Karpas-422 (cell line): Measurements from ENCODE around the gene LIMS2. TPM values are rescaled to one million over a fixed set of nuclear protein-coding genes. Genes with fewer than 3 reads are reported as not detected.

Source experiments
- DNase-seq: peaks from one replicate; pipeline ENCODE4 v3.0.0-alpha.2; 2015
- H2AFZ ChIP-seq: fragments of 200-600 bp; sonication (generic); 2 replicates; pipeline ENCODE4 v1.6.1; 2014; ENCODE audit warnings: antibody characterized with exemption, low read length, mixed read lengths
- H3K27ac ChIP-seq: fragments of 200-600 bp; sonication (generic); 2 replicates; pipeline ENCODE4 v1.5.1; 2014; ENCODE audit warnings: mild to moderate bottlenecking, low read length, moderate library complexity
- H3K27me3 ChIP-seq: fragments of 200-600 bp; sonication (generic); 2 replicates; pipeline ENCODE4 v1.6.1; 2014; ENCODE audit warnings: low read length, mixed read lengths
- H3K36me3 ChIP-seq: fragments of 200-600 bp; sonication (generic); 2 replicates; pipeline ENCODE4 v1.6.1; 2014; ENCODE audit warnings: low read length, mixed read lengths; ENCODE audit not compliant: insufficient read depth
- H3K4me1 ChIP-seq: fragments of 200-600 bp; sonication (generic); 2 replicates; pipeline ENCODE4 v1.6.1; 2014; ENCODE audit warnings: mild to moderate bottlenecking, low read length, mixed read lengths
- H3K4me2 ChIP-seq: fragments of 200-600 bp; sonication (generic); 2 replicates; pipeline ENCODE4 v1.6.1; 2014; ENCODE audit warnings: low read length, low read depth, mild to moderate bottlenecking; ENCODE audit not compliant: poor library complexity, severe bottlenecking
- H3K4me3 ChIP-seq: fragments of 200-600 bp; sonication (generic); 2 replicates; pipeline ENCODE4 v1.5.1; 2014; ENCODE audit warnings: mild to moderate bottlenecking, antibody characterized with exemption, low read length, mixed read lengths
- H3K79me2 ChIP-seq: fragments of 200-600 bp; sonication (generic); 2 replicates; pipeline ENCODE4 v1.6.1; 2014; ENCODE audit warnings: mild to moderate bottlenecking, low read length, mixed read lengths
- H3K9ac ChIP-seq: fragments of 200-600 bp; sonication (generic); 2 replicates; pipeline ENCODE4 v1.6.0; 2014; ENCODE audit warnings: low read length
- H3K9me2 ChIP-seq: fragments of 200-600 bp; sonication (generic), shearing (Covaris generic); replicated peaks from 2 replicates; pipeline ENCODE4 v1.6.0; 2014; ENCODE audit warnings: mild to moderate bottlenecking, low read length, moderate library complexity; ENCODE audit not compliant: insufficient read depth
- H3K9me3 ChIP-seq: fragments of 300-700, 200-600 bp; sonication (generic); 2 replicates; pipeline ENCODE4 v1.6.1; 2014; ENCODE audit warnings: low read length, mixed read lengths
- H4K20me1 ChIP-seq: fragments of 200-600 bp; sonication (generic); 2 replicates; pipeline ENCODE4 v1.6.1; 2014; ENCODE audit warnings: mild to moderate bottlenecking, antibody characterized with exemption, low read length, low read depth; ENCODE audit not compliant: insufficient read depth
- total RNA-seq: library from RNA; depleted of rRNA; stranded (reverse); fragments of >200 nt; shearing (Covaris generic); gene quantifications from 2 replicates; pipeline ENCODE4 v1.2.3, GENCODE V29; 2014; ENCODE audit warnings: low replicate concordance; rRNA removed

Gene LIMS2
- total RNA-seq, 1 experiment from 2014 or later: 0.56 TPM

DNA sequence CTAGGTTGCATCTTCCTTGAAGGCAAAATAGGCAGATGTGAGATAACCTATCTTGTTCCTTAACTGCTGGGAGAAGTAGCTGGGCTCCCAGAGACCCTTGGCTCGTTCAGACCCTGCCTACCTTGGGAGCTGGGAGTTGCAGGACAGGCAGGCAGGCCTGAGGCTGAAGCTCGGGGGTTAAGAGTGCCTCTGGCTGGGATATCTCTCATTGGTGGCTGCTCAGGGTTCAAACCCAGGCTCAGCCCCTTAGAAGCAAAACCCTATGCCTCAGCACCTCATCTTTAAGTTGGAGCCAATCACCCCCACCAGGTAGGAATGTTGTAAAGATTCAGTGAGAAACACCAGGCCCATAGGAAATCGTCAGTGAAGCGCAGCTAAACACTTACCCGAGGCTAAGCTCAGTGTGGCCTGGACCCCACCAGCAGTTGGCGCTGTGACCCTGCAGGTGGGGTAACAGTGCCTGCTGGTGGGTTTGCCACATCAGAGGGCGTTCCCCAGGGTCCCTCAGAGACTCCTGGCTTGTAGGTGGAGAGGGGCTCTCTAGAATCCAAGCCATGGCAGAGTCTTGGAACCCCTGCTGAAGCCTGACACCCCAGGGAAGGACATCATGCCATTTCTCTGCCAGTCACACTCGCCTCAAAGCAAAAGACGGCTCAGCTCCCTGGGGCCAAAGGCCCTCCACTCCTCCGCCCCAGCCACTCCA lies 84.0 kb downstream of the LIMS2 start:
- H3K9ac ChIP-seq: no peak overlapping the region
- H3K36me3 ChIP-seq: no peaks in the 10 kb centered on the region
- H3K4me2 ChIP-seq: no peak overlapping the region
- no peaks in the 10 kb centered on the region for H3K79me2 ChIP-seq
- no peaks in the 10 kb centered on the region for H3K9me2 ChIP-seq
- H3K4me3 ChIP-seq: no peak overlapping the region
- H4K20me1 ChIP-seq: no peaks in the 10 kb centered on the region
- no peaks in the 10 kb centered on the region for H3K27me3 ChIP-seq
- peak; percentile 86 for DNase-seq
- H2AFZ ChIP-seq: 0 out of 2 replicates have a peak overlapping the region, but pooled peaks have one; percentile 16
- H3K27ac ChIP-seq: no peak overlapping the region
- H3K9me3 ChIP-seq: no peaks in the 10 kb centered on the region
- peaks cover 4% of the 10 kb centered on the region; the same call in 1 of the 2 replicates for H3K4me1 ChIP-seq

- Histone ChIP-seq H3K27ac (no peak overlapping the region), H3K9me3 (no peaks in the 10 kb centered on the region), H3K27me3 (no peaks in the 10 kb centered on the region), H4K20me1 (no peaks in the 10 kb centered on the region), H3K9me2 (no peaks in the 10 kb centered on the region), H3K36me3 (no peaks in the 10 kb centered on the region), H2AFZ (no peak overlapping the region), H3K9ac (no peak overlapping the region), H3K79me2 (no peaks in the 10 kb centered on the region), H3K4me3 (no peak overlapping the region), H3K4me1 (peaks cover 6% of the 10 kb centered on the region), H3K4me2 (no peak overlapping the region)
- no peak for DNase-seq
Measured at GRCh38 chr2:127590386-127591190, 84.7 kb downstream of the LIMS2 start.

DNA sequence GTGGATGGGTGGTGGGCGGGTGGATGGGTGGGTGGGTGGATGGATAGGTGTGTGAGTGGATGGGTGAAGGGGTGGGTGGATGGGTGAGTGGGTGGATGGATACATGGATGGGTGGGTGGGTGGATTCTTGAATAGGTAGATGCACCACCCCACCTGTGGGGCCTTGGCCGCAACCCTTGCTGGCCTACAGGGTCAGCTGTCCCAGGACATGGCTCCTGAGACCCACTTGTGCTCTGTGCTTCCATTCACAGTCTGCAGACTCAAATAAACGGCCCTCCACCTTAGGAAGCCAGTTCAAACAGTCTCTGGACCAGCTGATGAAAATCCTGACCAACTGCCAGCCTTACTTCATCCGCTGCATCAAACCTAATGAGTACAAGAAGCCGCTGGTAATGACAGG lies 85.5 kb downstream of the LIMS2 start:
- H3K9me3 ChIP-seq: no peaks in the 10 kb centered on the region
- H3K79me2 ChIP-seq: no peaks in the 10 kb centered on the region
- peaks cover 12% of the 10 kb centered on the region for H3K4me1 ChIP-seq
- no peaks in the 10 kb centered on the region for H3K27me3 ChIP-seq
- DNase-seq: no peak
- H3K9ac ChIP-seq: no peak overlapping the region
- no peak overlapping the region for H2AFZ ChIP-seq
- no peak overlapping the region for H3K4me3 ChIP-seq
- H3K27ac ChIP-seq: no peak overlapping the region
- H4K20me1 ChIP-seq: no peaks in the 10 kb centered on the region
- no peaks in the 10 kb centered on the region for H3K36me3 ChIP-seq
- no peak overlapping the region for H3K4me2 ChIP-seq
- H3K9me2 ChIP-seq: no peaks in the 10 kb centered on the region

DNA sequence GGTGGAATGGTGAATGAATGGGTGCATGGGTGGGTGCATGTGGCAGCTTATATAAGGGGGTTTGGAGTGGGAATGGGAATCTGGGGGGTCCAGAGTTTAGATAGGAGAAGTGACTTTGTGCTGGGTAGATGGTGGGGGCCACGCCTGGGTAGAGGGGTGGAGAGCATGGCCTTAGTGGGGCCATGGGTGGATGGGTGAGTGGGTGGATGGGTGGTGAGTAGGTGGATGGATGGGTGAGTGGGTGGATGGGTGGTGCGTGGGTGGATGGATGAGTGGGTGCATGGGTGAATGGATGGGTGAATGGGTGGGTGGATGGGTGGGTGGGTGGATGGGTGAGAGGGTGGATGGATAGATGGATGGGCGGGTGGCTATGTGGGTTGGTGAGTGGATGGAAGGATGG lies 86.0 kb downstream of the LIMS2 start:
- no peak overlapping the region for H3K4me2 ChIP-seq
- no peak overlapping the region for H3K27ac ChIP-seq
- H3K9me2 ChIP-seq: no peaks in the 10 kb centered on the region
- no peak for DNase-seq
- H4K20me1 ChIP-seq: no peaks in the 10 kb centered on the region
- no peak overlapping the region for H3K9ac ChIP-seq
- H3K4me1 ChIP-seq: peaks cover 12% of the 10 kb centered on the region
- H3K79me2 ChIP-seq: no peaks in the 10 kb centered on the region
- H2AFZ ChIP-seq: no peak overlapping the region
- H3K36me3 ChIP-seq: no peaks in the 10 kb centered on the region
- H3K9me3 ChIP-seq: no peaks in the 10 kb centered on the region
- no peak overlapping the region for H3K4me3 ChIP-seq
- H3K27me3 ChIP-seq: no peaks in the 10 kb centered on the region

Other genes starting within 250 kb of the LIMS2 start
- gene IWS1, start 149.0 kb downstream of the LIMS2 start, total RNA-seq: 22.7 and 38.3 TPM in 2 replicates
- 0.94 and 3.0 TPM in 2 replicates for gene MYO7B, start 139.8 kb downstream of the LIMS2 start, total RNA-seq
- not detected in 2 replicates for gene GPR17, start 29.4 kb downstream of the LIMS2 start, total RNA-seq
- gene SFT2D3, start 26.0 kb upstream of the LIMS2 start, total RNA-seq: 3.2 and 4.0 TPM in 2 replicates
- gene WDR33, start 135.6 kb upstream of the LIMS2 start, total RNA-seq: 33.6 and 65.0 TPM in 2 replicates
- 18.5 and 33.5 TPM in 2 replicates for gene POLR2D, start 182.6 kb upstream of the LIMS2 start, total RNA-seq
- 6.4 and 8.2 TPM in 2 replicates for gene AMMECR1L, start 210.4 kb upstream of the LIMS2 start, total RNA-seq